Measurements from ENCODE around the gene NUP88. TPM values are rescaled to one million over a fixed set of nuclear protein-coding genes. Genes with fewer than 3 reads are reported as not detected.
"Not testable (repeated sequence)": the region's sequence is repeated elsewhere in the genome, so short reads cannot be mapped to it uniquely, and the experiment has no call there.

Gene NUP88
- 99.9 and 106 TPM in 2 replicates for total RNA-seq

DNA sequence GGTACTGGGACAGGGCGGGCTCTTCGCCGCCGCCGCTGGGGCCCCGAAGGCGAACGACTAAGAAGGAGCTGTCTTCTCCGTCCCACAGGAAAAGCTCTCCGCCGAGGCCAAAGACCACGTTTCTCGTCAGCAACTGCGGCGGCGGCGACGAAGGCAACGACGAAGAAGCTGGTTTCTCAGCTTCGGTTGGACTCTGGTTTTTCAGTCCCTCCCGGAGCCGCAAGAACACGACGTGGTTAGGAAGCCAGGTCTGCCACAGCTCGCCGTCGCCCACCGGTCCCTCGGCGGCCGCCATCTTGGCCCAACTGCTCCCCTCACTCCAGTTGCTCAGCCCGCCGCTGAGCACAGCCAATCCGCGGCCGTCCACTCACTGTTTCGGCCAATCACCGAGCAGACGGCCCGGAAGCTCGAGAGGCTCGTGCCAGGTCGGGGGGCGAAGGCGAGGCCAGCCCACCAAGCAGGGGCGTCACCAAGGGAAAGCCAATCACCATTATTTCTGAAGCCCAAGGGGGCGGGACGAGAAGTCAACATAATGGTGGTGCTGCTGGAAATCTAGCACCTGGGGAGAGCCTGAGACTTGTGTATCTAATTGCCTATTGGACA lies at the start of gene NUP88:
NUP88 (minus strand) TSS at position 307 of the 603 bp plus-strand sequence; CDS start at position 295, 12 bp downstream.
- DNase-seq: peak; percentile 99

- DNase-seq: no peak
Measured at GRCh38 chr17:5468075-5468473, 48.6 kb upstream of the NUP88 start.

GRCh38 chr17:5467416-5467815 lies 48.0 kb upstream of the NUP88 start:
- peak; percentile 11 for DNase-seq

DNA sequence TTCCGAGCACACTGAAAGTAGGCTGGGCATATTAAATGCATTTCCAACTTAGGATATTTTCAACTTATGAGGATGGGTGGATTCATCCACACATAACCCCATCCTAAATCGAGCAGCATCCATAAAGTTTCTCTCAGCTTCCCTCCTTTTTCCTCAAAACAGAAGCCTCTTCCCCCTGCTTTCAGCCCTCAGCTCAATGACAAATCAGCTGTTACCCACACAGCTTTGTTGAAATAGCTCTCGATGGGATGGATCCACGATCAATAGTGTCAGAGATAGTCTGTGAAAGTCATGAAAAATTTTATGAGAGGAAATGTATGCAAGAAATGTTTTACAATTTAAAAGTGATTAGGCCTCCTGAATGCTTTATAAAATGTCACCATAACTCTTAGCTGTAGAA lies 46.8 kb upstream of the NUP88 start:
- no peak for DNase-seq

- no peak for DNase-seq
Measured at GRCh38 chr17:5464717-5465507, 45.5 kb upstream of the NUP88 start.

- no peak for DNase-seq
Measured at GRCh38 chr17:5446786-5447185, 27.3 kb upstream of the NUP88 start.

GRCh38 chr17:5444209-5444608 lies 24.7 kb upstream of the NUP88 start:
- DNase-seq: no peak

- DNase-seq: no peak
Measured at GRCh38 chr17:5443728-5444127, 24.3 kb upstream of the NUP88 start.

DNA sequence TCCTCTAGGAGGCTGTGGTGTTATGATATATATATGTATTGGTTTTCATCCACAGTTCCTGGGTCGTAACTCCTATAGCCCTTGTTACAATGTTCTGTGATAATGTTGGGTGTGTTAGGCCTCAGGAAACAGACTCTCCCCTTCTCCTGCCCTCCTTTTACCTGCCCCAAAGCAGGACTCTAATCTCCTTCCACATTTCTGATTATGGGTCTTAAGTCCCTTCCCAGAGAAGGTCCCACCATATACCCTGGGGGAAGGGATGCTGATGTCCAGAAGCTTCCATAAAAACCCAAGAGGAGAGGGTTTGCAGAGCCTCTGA lies 19.9 kb upstream of the NUP88 start:
- DNase-seq: no peak

DNA sequence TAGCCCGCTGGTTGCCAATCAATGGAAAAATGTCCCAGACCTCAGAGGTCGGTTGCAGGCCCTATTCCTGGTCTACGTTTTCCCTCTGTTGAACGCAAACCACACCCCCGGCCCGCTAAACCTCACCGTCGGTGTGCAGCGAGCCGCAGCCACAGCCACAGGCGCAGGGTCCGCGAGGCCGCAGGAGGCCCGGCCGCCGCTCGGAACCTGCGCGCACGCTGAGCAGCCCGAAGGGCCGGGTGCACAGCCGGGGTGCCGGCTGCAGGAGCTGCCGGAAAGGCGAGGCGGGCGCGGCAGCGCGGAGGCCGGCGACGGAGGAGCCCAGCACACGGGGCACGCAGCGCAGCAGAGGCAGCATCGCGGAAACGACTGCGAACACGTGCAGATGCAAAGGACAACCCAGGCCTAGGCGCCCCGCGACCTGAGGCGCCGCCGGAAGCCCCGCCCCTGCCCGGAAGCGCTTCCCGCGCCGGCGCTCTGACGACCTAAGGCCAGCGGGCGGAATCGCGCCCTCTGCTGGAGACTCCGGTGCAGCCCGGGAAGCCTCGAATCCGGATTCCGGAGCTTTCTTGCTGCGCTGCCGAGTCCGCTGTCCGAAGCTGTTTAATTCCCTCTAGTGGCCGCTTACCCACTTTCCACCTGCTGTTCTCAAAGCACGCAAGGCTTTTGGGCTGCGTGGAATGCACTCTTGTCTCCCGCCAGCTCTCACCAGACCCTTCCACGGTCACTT lies 19.4 kb upstream of the NUP88 start, which contains the start of gene C1QBP:
C1QBP (minus strand) TSS at position 440 of the 730 bp plus-strand sequence; CDS start at position 358, 82 bp downstream.
- DNase-seq: peak; percentile 96

GRCh38 chr17:5437721-5438317 lies 18.4 kb upstream of the NUP88 start:
- peak; percentile 13 for DNase-seq

DNA sequence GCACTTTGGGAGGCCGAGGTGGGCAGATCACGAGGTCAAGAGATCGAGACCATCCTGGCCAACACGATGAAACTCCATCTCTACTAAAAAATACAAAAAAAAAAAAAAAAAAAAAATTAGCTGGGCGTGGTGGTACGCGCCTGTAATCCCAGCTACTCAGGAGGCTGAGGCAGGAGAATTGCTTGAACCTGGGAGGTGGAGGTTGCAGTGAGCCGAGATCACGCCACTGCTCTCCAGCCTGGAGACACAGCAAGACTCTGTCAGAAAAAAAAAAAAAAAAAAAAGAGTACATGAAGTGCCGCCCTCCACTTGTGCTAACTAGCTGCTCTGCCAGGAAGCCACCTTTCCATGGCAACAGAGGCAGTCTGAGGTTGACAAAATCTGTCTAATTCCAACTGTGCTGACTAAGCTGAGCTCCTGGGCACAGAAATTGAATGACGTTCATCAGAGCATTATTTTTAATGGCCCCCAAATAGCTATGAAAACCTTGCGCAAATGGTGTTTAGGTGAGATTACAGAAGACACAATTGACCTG lies 16.4 kb upstream of the NUP88 start:
- not testable (repeated sequence) for DNase-seq

DNA sequence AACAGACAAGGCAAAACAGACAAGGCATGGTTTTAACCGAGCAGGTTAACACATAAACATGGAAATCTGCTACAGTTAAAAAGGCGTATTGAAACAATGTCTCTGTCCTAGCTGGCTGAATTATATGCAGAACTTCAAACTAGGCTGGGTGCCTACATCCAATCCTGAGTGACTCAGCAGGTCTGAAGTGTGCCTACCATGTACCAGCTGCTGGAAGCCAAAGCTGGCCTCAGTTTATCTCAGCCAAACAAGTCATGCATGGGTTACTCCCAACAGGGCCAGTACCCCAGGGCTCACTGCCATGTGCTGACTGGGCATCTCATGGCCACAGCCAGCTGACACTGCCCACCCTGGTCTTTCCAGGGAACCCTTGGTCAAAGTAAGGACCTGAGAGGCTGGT lies 15.5 kb upstream of the NUP88 start:
- no peak for DNase-seq

DNA sequence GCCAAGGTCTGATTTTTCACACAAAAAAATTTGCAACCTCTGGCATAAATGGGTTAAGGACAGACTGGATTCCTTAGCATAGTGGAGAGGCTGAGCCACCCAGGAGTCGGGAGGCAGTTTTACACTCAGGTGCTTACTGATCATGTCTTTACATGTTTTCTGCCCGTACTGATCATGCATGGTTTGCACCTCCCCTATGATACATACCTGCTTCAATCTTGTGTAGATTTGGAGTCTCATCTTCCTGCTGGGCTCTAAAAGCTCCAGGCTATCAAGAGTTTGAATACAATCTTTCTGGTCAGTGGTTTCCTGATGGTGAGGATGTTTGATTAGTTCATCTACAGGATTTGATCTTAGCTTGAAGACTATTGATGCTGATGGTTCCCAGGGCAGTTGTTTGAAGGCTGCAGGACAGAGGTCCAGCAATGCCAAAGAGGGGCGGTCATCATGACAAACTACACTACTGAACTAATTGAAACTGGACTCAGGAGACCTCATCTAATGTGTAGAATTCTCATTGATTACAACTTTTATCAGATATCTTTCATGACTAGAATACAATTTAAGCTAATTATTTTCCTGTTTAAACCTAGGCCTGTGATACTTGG lies 12.6 kb upstream of the NUP88 start:
- DNase-seq: no peak

- not testable (repeated sequence) for DNase-seq
Measured at GRCh38 chr17:5431234-5431633, 11.8 kb upstream of the NUP88 start.

GRCh38 chr17:5430413-5430999 lies 11.0 kb upstream of the NUP88 start:
- DNase-seq: no peak

- DNase-seq: peak; percentile 12
Measured at GRCh38 chr17:5429191-5429887, 9.9 kb upstream of the NUP88 start.

- DNase-seq: no peak
Measured at GRCh38 chr17:5425826-5426225, 6.4 kb upstream of the NUP88 start.

DNA sequence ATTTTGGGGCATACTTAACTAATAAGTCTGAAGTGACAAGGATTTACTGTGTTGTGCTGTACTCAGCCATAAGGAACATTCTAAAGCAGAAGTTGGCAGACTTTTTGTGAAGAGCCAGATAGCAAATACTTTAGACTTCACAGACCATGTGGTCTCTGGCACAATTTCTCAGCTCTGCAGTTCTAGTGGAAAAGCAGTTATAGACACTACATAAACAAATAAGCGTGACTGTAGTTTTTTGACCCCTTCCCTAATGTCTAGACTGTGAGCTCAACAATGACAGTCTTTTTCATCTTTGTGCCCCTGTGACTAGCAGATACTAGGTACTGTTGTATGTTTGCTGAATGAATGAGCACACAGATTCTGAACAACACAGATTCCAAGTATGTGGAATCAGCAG lies 5.4 kb upstream of the NUP88 start:
- no peak for DNase-seq

DNA sequence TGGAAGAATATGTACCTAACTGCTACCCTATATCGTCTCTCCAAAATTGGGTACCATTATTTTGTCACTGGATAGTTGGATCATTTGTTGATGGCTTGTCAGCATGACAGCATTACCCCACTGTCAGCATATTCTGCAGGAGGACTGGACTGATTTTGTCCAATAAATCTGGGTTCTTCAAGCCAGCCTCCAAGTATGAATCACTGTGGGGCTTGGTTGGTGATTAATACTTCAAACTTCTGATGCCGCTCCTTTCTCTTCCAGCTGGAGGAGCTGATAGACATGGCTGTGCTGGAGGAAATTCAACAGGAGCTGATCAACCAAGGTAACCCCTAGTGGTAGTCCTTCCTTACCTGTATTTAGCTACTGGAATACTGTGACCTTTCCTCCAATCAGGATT lies 3.0 kb upstream of the NUP88 start:
- peak; percentile 21 for DNase-seq

GRCh38 chr17:5419959-5420653 lies 644 bp upstream of the NUP88 start, which contains the start of gene RPAIN:
Gene RPAIN, plus strand, starts transcription at chr17:5420182. Its CDS starts 29 bp downstream, at chr17:5420211.
- DNase-seq: peak; percentile 89
